Measurements from ENCODE around the gene NTM. TPM values are rescaled to one million over a fixed set of nuclear protein-coding genes. Genes with fewer than 3 reads are reported as not detected.

The NTM gene
- total and polyA plus RNA-seq, 2 donors from 2014 or later: 0.92 to 10.3 TPM

DNA sequence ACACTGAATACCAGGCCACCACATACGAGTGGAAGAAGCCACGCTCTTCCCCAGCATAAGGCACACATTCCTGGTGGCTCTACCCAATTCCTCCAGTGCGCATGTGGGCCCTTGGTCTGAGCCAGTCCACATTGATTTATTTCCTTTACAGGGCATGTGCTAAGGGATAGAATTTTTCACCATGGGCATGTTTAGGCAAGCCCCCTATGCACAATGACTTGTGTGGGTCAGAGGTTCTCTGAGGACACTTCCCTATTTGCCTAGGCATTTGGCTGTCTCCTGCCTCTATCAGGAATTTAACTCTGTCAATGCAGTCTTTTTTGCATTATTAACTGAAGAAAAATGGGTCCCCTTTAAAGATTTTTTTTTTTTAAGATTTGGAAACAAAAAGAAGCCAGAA lies 718.1 kb downstream of the NTM start:
- no peak for FAIRE-seq
- H3K27me3 ChIP-seq (ENCODE audit: control insufficient read depth, insufficient read depth, low read length): no peaks in the 10 kb centered on the region
- H3K36me3 ChIP-seq (ENCODE audit: control insufficient read depth in 2 of 3, insufficient read depth in 3 of 3, low read length in 3 of 3): no peaks in the 10 kb centered on the region
- intact Hi-C loops (cut with DNase I): no loop called here
- no peaks in the 10 kb centered on the region for H3K4me1 ChIP-seq (ENCODE audit: control insufficient read depth in 2 of 3, insufficient read depth in 2 of 3, low read depth in 1 of 3, low read length in 3 of 3)
- peaks cover 0 to 29% (median 4%) of the 10 kb centered on the region in 3 donors for H3K9me3 ChIP-seq (ENCODE audit: control insufficient read depth in 2 of 3, insufficient read depth in 1 of 3, low read length in 3 of 3)
- no peak overlapping the region for H3K4me3 ChIP-seq (ENCODE audit: low read length in 3 of 3)
- TF ChIP-seq, protein P1, sequence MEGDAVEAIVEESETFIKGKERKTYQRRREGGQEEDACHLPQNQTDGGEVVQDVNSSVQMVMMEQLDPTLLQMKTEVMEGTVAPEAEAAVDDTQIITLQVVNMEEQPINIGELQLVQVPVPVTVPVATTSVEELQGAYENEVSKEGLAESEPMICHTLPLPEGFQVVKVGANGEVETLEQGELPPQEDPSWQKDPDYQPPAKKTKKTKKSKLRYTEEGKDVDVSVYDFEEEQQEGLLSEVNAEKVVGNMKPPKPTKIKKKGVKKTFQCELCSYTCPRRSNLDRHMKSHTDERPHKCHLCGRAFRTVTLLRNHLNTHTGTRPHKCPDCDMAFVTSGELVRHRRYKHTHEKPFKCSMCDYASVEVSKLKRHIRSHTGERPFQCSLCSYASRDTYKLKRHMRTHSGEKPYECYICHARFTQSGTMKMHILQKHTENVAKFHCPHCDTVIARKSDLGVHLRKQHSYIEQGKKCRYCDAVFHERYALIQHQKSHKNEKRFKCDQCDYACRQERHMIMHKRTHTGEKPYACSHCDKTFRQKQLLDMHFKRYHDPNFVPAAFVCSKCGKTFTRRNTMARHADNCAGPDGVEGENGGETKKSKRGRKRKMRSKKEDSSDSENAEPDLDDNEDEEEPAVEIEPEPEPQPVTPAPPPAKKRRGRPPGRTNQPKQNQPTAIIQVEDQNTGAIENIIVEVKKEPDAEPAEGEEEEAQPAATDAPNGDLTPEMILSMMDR (IDR thresholded peaks at IDR 0.05; ENCODE audit: borderline replicate concordance, extremely low read depth, insufficient read depth): no peak
- DNase-seq: no peak
- no peak overlapping the region for H3K9ac ChIP-seq (ENCODE audit: low read length in 3 of 3)
- H3K27ac ChIP-seq (ENCODE audit: low read depth in 2 of 2, low read length in 2 of 2): no peak overlapping the region

DNA sequence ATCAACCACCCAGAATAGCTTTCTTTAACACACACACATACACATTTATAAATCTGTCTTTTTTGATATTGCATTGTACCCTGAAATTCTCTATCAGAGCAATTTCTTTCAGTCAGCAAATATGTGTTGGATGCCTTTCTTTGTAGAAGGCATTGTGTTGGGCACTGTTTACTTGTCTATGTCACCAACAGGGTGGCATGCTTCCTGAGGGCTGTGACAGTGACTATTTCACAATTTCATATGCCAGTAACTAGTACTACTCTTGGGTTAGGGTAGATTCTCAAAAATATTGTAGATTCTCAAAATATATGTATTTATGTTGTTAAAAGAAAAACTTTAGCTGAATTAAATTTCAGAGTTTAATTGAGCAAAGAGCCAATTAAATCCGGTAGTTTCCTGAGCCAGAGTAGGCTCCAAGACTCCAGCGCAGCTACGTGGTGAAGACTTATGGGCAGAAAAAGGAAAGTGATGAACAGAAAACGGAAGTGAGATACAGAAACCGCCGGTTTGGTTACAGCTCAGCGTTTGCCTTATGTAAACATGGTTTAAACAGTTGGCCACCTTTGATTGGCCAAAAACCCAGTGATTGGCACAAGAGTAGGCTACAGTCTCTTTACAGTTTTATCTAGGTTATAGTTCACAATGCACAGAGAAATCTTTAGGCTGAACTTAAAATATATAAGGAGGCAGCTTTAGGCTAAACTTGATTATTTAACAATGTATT lies 723.3 kb downstream of the NTM start:
- Histone ChIP-seq H3K4me3 (ENCODE audit: low read length in 3 of 3) (no peak overlapping the region), H3K27me3 (ENCODE audit: control insufficient read depth, insufficient read depth, low read length) (no peaks in the 10 kb centered on the region), H3K9ac (ENCODE audit: low read length in 3 of 3) (no peak overlapping the region), H3K4me1 (ENCODE audit: control insufficient read depth in 2 of 3, insufficient read depth in 2 of 3, low read depth in 1 of 3, low read length in 3 of 3) (no peaks in the 10 kb centered on the region), H3K36me3 (ENCODE audit: control insufficient read depth in 2 of 3, insufficient read depth in 3 of 3, low read length in 3 of 3) (no peaks in the 10 kb centered on the region), H3K9me3 (ENCODE audit: control insufficient read depth in 2 of 3, insufficient read depth in 1 of 3, low read length in 3 of 3) (no peaks in the 10 kb centered on the region), H3K27ac (ENCODE audit: low read depth in 2 of 2, low read length in 2 of 2) (no peak overlapping the region)
- FAIRE-seq (no peak), DNase-seq (no peak)
- intact Hi-C loops (cut with DNase I): no loop called here
- TF ChIP-seq, protein P1 (IDR thresholded peaks at IDR 0.05; ENCODE audit: borderline replicate concordance, extremely low read depth, insufficient read depth): no peak

DNA sequence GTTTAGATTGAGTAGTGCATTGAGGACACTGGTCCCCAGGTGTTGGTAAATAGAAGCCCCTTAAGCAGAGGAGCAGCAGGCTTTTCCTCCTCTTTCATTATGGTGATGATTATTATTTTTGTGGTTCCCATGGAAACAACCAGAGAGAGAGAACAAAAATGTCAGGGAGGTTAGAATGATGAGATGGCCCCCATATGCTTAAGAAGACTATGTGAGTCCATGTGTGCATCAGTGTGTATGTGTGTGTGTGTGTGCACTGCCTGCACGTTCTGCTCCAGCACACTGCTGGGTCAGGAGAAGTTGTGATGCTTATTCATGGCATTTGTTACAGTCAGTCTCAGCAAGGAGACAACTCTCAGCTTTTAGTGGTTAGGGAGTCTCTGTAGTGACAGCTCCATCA lies 724.2 kb downstream of the NTM start:
- no peaks in the 10 kb centered on the region for H3K27me3 ChIP-seq (ENCODE audit: control insufficient read depth, insufficient read depth, low read length)
- H3K9me3 ChIP-seq (ENCODE audit: control insufficient read depth in 2 of 3, insufficient read depth in 1 of 3, low read length in 3 of 3): no peaks in the 10 kb centered on the region
- intact Hi-C loops (cut with DNase I): no loop called here
- DNase-seq: peak in 2 of 5 donors; percentile 25 to 59
- H3K27ac ChIP-seq (ENCODE audit: low read depth in 2 of 2, low read length in 2 of 2): no peak overlapping the region
- H3K4me1 ChIP-seq (ENCODE audit: control insufficient read depth in 2 of 3, insufficient read depth in 2 of 3, low read depth in 1 of 3, low read length in 3 of 3): no peaks in the 10 kb centered on the region
- H3K36me3 ChIP-seq (ENCODE audit: control insufficient read depth in 2 of 3, insufficient read depth in 3 of 3, low read length in 3 of 3): no peaks in the 10 kb centered on the region
- H3K9ac ChIP-seq (ENCODE audit: low read length in 3 of 3): no peak overlapping the region
- no peak for FAIRE-seq
- no peak overlapping the region for H3K4me3 ChIP-seq (ENCODE audit: low read length in 3 of 3)
- TF ChIP-seq, protein P1 (IDR thresholded peaks at IDR 0.05; ENCODE audit: borderline replicate concordance, extremely low read depth, insufficient read depth): no peak
